Muscle layer of colon (tissue), 2 donors: ENCODE results near the gene ABTB1.
"Not testable (repeated sequence)": the region's sequence is repeated elsewhere in the genome, so short reads cannot be mapped to it uniquely, and the experiment has no call there.

ENCODE experiments used
- H3K27ac ChIP-seq: one replicate; pipeline ENCODE4 v1.7.0; 2013; ENCODE audit warnings: low read depth, mild to moderate bottlenecking, low read length, moderate library complexity
- H3K27me3 ChIP-seq, 2 donors: one replicate each; pipeline ENCODE4 v1.7.0; 2013; ENCODE audit warnings: low read length in 2 of 2, mild to moderate bottlenecking in 2 of 2; ENCODE audit not compliant: insufficient read depth in 2 of 2, control insufficient read depth in 1 of 2
- H3K36me3 ChIP-seq: one replicate; pipeline ENCODE4 v1.7.0; 2013; ENCODE audit warnings: mild to moderate bottlenecking, low read length; ENCODE audit not compliant: insufficient read depth
- H3K4me1 ChIP-seq: one replicate; pipeline ENCODE4 v1.7.0; 2013; ENCODE audit warnings: mild to moderate bottlenecking, low read length; ENCODE audit not compliant: insufficient read depth
- H3K4me3 ChIP-seq, 2 donors: one replicate each; pipeline ENCODE4 v1.7.0; 2013; ENCODE audit warnings: low read length in 2 of 2, low read depth in 1 of 2, mild to moderate bottlenecking in 1 of 2, moderate library complexity in 1 of 2
- H3K9ac ChIP-seq: one replicate; pipeline ENCODE4 v1.7.0; 2013; ENCODE audit warnings: low read length
- H3K9me3 ChIP-seq: one replicate; pipeline ENCODE4 v1.7.0; 2013; ENCODE audit warnings: mild to moderate bottlenecking, low read length
- donor health status: abdominal sarcoma.
- donor health status: Adenocarcinoma of cecum.

ABTB1 gene

DNA sequence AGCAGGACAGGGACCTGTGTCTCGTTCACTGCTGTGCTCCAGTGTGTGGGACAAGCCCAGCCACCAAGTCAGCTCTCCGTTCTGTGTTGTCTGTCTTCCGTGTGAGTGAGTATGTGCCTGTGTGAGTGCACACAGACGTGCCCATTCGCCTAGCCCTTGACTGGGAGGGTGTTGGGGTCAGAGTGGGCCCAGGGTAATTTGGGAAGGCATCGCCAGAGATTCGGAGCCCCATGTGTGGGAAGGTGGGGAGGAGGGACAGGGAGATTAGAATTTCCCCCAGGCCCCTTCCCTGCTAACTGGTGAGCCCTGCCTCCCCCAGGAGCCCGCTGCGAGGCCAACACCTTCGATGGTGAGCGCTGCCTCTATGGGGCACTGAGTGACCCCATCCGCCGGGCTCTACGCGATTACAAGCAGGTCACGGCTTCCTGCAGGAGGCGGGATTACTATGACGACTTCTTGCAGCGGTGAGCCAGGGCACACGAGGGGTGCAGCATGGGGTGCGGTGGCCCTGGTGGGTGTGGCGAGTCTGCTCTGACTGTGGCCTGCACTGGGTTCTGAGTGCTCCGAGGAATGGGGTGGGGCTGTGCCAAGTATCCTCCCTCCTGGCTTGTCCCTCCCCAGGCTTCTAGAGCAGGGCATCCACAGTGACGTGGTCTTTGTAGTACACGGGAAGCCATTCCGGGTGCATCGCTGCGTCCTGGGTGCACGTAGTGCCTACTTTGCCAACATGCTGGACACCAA lies 3.1 kb downstream of the ABTB1 start:
- Histone ChIP-seq H3K9ac (no peak overlapping the region), H3K4me3 (no peak overlapping the region), H3K36me3 (peaks cover 33% of the 10 kb centered on the region), H3K4me1 (peaks cover 11% of the 10 kb centered on the region), H3K27me3 (no peaks in the 10 kb centered on the region), H3K9me3 (no peaks in the 10 kb centered on the region), H3K27ac (no peak overlapping the region)

DNA sequence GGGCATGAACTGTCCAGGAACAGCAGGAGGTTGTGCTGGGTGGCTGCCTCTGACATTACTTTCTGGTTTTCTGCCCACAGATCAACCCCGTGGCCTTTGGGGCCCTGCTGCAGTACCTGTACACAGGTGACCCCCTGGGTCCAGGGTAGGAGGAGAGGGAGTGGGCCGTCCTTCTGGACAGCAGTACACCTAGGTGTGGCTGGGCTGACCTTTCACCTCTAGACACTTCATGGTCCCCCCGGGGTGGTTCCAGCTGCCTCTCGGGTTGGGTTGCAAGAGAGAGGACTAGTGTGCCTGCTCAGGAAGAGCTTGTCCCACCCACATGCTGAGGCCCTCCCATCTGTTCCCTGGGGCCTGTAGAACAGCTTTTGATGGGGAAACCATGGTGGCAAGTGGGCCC lies 3.7 kb downstream of the ABTB1 start:
- no peak overlapping the region for H3K4me3 ChIP-seq
- H3K4me1 ChIP-seq = peaks cover 10% of the 10 kb centered on the region
- no peaks in the 10 kb centered on the region for H3K27me3 ChIP-seq
- no peak overlapping the region for H3K9ac ChIP-seq
- H3K36me3 ChIP-seq = peaks cover 33% of the 10 kb centered on the region
- no peaks in the 10 kb centered on the region for H3K9me3 ChIP-seq
- no peak overlapping the region for H3K27ac ChIP-seq

DNA sequence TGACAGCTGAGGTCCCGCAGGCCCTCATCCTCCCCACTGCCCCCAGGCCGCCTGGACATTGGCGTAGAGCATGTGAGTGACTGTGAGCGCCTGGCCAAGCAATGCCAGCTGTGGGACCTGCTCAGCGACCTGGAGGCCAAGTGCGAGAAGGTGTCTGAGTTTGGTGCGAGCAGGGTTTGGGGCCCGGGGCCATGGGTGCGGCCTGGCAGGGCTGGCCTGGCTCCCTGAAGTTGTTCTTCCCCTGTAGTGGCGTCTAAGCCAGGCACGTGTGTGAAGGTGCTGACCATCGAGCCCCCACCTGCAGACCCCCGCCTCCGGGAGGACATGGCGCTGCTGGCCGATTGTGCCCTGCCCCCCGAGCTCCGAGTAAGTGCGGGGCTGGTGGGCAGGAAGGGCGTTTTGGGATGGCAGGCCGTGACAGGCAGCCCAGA lies 4.2 kb downstream of the ABTB1 start:
- no peak overlapping the region for H3K27ac ChIP-seq
- peaks cover 5% of the 10 kb centered on the region for H3K4me1 ChIP-seq
- H3K27me3 ChIP-seq = no peaks in the 10 kb centered on the region
- H3K9ac ChIP-seq = no peak overlapping the region
- H3K4me3 ChIP-seq = no peak overlapping the region
- H3K36me3 ChIP-seq = peaks cover 33% of the 10 kb centered on the region
- no peaks in the 10 kb centered on the region for H3K9me3 ChIP-seq

DNA sequence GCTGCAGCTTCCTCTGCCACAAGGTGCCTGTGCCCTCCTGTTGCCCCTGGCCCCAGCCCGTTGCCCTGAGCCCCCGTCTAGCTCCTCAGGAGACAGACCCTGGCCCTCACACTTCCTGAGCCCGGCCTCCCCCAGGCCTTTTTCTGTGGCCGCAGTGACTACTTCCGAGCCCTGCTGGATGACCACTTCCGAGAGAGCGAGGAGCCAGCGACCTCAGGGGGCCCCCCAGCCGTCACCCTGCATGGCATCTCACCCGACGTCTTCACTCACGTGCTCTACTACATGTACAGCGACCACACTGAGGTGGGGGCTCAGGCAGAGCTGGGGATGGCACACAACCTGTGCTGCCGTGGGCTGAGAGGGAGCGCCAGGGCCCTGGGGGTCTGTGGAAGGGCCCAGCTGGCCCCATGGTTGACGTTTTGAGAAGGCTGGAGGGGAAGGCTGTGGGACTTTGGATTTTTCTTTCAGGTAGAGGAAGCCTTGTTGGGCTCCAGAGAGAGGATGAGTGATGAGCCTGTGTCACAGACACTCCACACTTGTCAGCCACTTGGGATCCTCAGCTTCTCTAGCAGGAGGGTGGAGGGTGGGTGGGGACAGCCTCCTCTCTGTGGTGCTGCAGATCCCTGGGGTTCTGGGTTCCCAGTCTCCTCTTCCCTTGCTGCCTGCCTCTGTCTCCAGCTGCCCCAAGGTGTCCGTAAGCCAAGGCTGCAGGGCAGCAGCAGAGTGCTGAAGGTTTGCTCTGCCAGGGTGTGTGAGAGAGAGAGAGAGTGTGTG lies 5.0 kb downstream of the ABTB1 start:
- Histone ChIP-seq H3K27ac (no peak overlapping the region), H3K27me3 (no peaks in the 10 kb centered on the region), H3K36me3 (peaks cover 33% of the 10 kb centered on the region), H3K9me3 (no peaks in the 10 kb centered on the region), H3K4me1 (peaks cover 5% of the 10 kb centered on the region), H3K9ac (no peak overlapping the region), H3K4me3 (no peak overlapping the region)

DNA sequence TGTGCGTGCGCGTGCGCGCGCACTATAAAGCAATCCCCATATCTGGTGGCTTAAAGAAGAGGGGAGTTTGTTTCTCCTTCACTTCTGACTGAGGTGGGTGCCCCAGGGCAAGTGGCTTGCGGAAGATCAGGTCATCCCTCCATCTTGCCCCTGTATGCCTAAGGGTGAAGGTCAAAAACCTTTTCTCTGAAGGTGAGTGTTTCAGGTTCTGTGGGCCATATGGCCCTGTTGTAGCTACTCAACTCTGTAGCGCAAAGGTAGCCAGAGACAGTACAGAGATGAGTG lies 5.5 kb downstream of the ABTB1 start:
- Histone ChIP-seq H3K4me3 (no peak overlapping the region), H3K36me3 (peaks cover 33% of the 10 kb centered on the region), H3K9ac (no peak overlapping the region), H3K27ac (no peak overlapping the region), H3K4me1 (peaks cover 5% of the 10 kb centered on the region), H3K27me3 (no peaks in the 10 kb centered on the region), H3K9me3 (no peaks in the 10 kb centered on the region)

DNA sequence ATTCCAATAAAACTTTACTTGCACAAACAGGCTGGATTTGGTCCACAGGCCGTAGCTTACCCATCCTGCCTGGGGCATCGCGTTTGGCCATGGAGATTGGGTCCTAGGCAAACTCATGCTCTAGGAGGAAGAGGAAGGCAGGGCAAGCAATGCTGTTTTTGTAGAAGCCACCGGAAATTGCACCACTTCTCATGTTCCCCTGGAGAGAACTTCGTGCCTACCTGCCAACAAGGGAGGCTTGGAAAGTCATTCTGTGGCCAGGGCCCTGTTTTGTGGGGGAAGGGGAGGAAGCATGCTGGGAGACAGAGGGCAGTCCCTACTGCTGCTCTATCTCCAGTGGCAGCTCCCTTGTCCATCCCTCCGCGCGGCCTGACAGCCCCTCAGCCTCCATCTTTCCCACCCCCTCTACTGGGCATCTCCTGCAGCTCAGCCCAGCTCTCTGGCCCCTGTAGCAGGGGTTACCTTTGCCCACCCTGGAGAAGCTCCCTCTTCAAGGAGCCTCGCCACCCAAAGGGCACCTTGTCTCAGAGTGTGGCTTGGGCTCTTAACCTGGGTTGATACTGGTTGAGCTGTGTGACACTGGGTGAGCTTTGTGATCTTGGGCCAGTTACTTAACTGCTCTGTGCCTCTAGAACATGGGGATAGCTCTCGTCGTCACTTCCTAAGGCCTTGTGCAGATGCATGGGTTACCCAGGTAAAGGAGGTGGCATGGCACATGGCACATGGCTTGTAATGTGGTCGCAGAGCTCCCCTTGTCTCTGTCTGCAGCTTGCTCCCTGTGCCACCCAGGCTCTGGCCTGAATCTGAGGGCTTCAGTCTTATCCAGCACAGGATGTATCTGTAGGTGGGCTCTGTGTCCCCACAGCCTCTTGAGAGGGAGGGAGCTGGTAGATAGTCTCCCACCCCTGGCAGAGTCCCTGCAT lies 6.1 kb downstream of the ABTB1 start:
- no peak overlapping the region for H3K9ac ChIP-seq
- peaks cover 33% of the 10 kb centered on the region for H3K36me3 ChIP-seq
- H3K4me3 ChIP-seq = no peak overlapping the region
- H3K9me3 ChIP-seq = no peaks in the 10 kb centered on the region
- H3K27me3 ChIP-seq = no peaks in the 10 kb centered on the region
- H3K27ac ChIP-seq = no peak overlapping the region
- peaks cover 4% of the 10 kb centered on the region for H3K4me1 ChIP-seq

DNA sequence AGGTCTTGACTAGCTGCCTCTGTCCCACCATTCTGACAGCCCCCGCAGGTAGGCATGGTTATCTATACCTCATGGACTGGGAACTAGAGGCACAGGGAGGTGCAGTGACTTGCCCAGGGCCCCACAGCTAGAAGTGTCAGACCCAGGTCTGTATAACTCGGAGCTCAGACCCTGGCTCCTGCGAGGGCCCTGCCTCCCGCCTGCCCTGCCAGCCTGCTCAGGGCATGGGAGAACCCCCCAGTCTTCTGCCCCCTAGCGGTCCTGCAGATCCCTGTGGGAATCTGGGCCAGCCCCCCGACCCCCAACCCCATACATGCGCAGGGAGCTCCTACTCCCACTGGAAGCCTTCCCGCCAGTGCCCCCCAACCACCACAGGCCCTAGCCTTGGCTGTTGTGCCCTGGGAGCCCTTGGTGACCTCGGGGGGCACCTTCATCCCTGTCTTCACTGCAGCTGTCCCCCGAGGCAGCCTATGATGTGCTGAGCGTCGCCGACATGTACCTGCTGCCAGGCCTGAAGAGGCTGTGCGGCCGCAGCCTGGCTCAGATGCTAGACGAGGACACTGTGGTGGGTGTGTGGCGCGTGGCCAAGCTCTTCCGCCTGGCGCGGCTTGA lies 6.9 kb downstream of the ABTB1 start:
- Histone ChIP-seq H3K27ac (no peak overlapping the region), H3K4me3 (no peak overlapping the region), H3K4me1 (no peaks in the 10 kb centered on the region)

DNA sequence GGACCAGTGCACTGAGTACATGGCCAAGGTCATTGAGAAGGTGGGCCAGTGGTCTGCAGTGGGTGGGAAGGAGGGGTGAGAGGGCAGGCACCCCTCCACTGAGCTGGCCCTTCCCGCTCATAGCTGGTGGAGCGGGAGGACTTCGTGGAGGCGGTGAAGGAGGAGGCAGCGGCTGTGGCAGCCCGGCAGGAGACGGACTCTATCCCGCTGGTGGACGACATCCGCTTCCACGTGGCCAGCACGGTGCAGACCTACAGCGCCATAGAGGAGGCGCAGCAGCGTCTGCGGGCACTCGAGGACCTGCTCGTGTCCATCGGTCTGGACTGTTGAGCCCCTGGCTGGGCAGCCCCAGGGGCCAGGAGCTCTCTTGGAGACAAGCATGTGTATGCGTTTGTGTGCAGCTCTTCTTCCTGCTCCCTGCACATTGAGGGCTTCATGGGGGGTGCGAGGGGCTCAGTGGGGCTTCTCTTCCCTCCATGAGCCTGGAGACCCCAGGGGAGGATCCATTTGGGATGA lies 7.5 kb downstream of the ABTB1 start:
- Histone ChIP-seq H3K9ac (no peak overlapping the region), H3K36me3 (peaks cover 33% of the 10 kb centered on the region), H3K27me3 (no peaks in the 10 kb centered on the region), H3K4me3 (no peak overlapping the region), H3K9me3 (no peaks in the 10 kb centered on the region), H3K27ac (no peak overlapping the region), H3K4me1 (no peaks in the 10 kb centered on the region)

More for the DNA sequence above, 6.9 kb downstream of the ABTB1 start:
- H3K27me3 ChIP-seq = no peaks in the 10 kb centered on the region
- H3K9ac ChIP-seq = no peak overlapping the region
- peaks cover 33% of the 10 kb centered on the region for H3K36me3 ChIP-seq
- H3K9me3 ChIP-seq = no peaks in the 10 kb centered on the region

DNA sequence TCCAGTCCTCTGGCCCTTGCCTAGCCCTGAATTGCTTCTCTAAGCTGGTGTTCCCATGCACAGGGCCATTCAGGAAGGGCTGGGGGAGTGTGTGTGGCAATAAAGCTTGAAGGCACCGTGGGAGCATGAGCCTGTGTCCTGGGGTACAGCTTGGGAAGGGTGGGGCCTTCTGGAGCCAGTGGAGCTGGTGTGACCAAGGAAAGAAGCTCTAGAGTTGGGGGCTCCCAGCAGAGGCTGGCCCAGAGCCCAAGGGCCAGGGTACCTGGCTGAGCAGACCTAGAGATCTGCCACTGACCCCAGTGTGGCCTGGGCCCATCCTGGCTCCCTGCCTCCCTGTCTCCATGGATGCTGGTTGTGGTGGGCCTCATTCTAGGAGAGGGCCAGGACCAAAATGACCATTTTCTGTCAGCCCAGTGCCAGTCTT lies 8.1 kb downstream of the ABTB1 start:
- Histone ChIP-seq H3K36me3 (peaks cover 29% of the 10 kb centered on the region), H3K4me1 (no peaks in the 10 kb centered on the region), H3K4me3 (no peak overlapping the region), H3K27ac (no peak overlapping the region), H3K9me3 (no peaks in the 10 kb centered on the region), H3K27me3 (no peaks in the 10 kb centered on the region), H3K9ac (no peak overlapping the region)

DNA sequence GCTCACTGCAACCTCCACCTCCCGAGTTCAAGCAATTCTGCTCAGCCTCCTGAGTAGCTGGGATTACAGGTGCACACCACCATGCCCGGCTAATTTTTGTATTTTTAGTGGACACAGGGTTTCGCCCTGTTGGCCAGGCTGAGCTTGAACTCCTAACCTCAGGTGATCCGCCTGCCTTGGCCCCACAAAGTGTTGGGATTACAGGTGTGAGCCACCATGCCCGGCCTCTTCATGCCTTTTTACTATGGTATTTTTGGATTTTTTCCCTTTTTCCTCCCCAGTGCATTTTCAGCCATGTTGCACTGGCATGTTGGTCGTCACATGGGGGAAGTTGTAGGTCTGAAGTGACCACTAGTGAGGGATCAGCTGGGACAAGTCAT lies 9.4 kb downstream of the ABTB1 start:
- not testable (repeated sequence) for H3K9ac ChIP-seq, H3K4me1 ChIP-seq

DNA sequence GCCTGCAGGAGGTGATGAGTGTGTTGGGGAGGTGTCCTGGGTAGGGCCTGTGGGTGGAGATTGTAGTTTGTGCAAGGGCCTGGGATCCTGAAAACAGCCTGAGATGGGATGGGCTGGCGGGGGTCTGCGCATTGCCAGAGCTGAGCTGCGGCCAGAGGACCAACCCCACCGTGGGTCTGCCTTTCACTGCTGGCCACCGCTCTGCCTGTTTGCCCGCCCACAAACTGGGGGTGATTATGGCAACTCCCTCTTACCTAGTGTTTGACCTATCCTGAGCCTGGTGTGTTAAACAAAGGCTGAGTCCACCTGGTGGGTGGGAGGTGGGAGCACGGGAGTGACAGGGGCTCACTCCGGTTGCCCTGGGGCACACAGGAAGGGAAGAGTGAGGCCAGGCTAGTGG lies 9.8 kb downstream of the ABTB1 start:
- H3K4me1 ChIP-seq = peaks cover 1% of the 10 kb centered on the region
- H3K27ac ChIP-seq = no peak overlapping the region
- peaks cover 14% of the 10 kb centered on the region for H3K36me3 ChIP-seq
- no peak overlapping the region for H3K4me3 ChIP-seq
- H3K27me3 ChIP-seq = no peaks in the 10 kb centered on the region
- H3K9me3 ChIP-seq = no peaks in the 10 kb centered on the region
- H3K9ac ChIP-seq = no peak overlapping the region

More for the DNA sequence above, 9.4 kb downstream of the ABTB1 start:
- H3K27ac ChIP-seq, H3K4me3 ChIP-seq, H3K27me3 ChIP-seq, H3K9me3 ChIP-seq: not testable (repeated sequence)
- H3K36me3 ChIP-seq = peaks cover 18% of the 10 kb centered on the region
